Activated T-helper 2 cell treated with anti-CD3 and anti-CD28 coated beads, Interferon-gamma antibody, Interleukin-2, Interleukin-4, amounts not matched to agents 10 μg/mL and 5 μg/mL and 100 μg/mL, durations not matched to agents 14 hours and 24 hours and 36 hours (primary cell): ENCODE data around the gene SET. TPM values are rescaled to one million over a fixed set of nuclear protein-coding genes. Genes with fewer than 3 reads are reported as not detected.

Experiments used
- DNase-seq: peaks from one replicate; pipeline ENCODE4 v3.0.0; 2021; ENCODE audit warnings: low spot score
- H3K27ac Mint-ChIP-seq: one replicate; pipeline ENCODE4 v1.8.0; 2021; ENCODE audit warnings: mixed read lengths
- H3K27me3 Mint-ChIP-seq: one replicate; pipeline ENCODE4 v1.8.0; 2021; ENCODE audit warnings: low read depth, mixed read lengths
- H3K36me3 Mint-ChIP-seq: one replicate; pipeline ENCODE4 v1.8.0; 2021; ENCODE audit warnings: low read depth, mixed read lengths
- H3K4me1 Mint-ChIP-seq: one replicate; pipeline ENCODE4 v1.8.0; 2021; ENCODE audit warnings: low read depth, mixed read lengths
- H3K4me3 Mint-ChIP-seq: one replicate; pipeline ENCODE4 v1.8.0; 2021; ENCODE audit warnings: low read depth, mild to moderate bottlenecking, moderate library complexity, mixed read lengths
- H3K9me3 Mint-ChIP-seq: one replicate; pipeline ENCODE4 v1.8.0; 2021; ENCODE audit warnings: mixed read lengths
- intact Hi-C: fragments of 100-400 bp; cut with micrococcal nuclease; formaldehyde crosslinking; loops from one replicate; pipeline ENCODE4 v1.15.1; 2023
- total RNA-seq: library from RNA; stranded (reverse); gene quantifications from 2 replicates; pipeline ENCODE4 v1.2.3, GENCODE V29; 2022

The SET gene
- total RNA-seq, 1 donor from 2014 or later = 756 TPM

- Mint-ChIP-seq H3K4me3 (no peak overlapping the region), H3K9me3 (no peaks in the 10 kb centered on the region), H3K27me3 (no peaks in the 10 kb centered on the region), H3K4me1 (peaks cover 7% of the 10 kb centered on the region), H3K36me3 (no peaks in the 10 kb centered on the region), H3K27ac (no peak overlapping the region)
- no peak for DNase-seq
- intact Hi-C loops = no loop called here
Measured at GRCh38 chr9:128706671-128707381, 17.8 kb downstream of the SET start.

GRCh38 chr9:128707446-128707845 lies 18.4 kb downstream of the SET start:
- H3K4me1 Mint-ChIP-seq = peaks cover 5% of the 10 kb centered on the region
- H3K9me3 Mint-ChIP-seq = no peaks in the 10 kb centered on the region
- H3K27ac Mint-ChIP-seq = no peak overlapping the region
- no peak for DNase-seq
- intact Hi-C loops = no loop called here
- no peaks in the 10 kb centered on the region for H3K27me3 Mint-ChIP-seq
- peaks cover 3% of the 10 kb centered on the region for H3K36me3 Mint-ChIP-seq
- H3K4me3 Mint-ChIP-seq = no peak overlapping the region

DNA sequence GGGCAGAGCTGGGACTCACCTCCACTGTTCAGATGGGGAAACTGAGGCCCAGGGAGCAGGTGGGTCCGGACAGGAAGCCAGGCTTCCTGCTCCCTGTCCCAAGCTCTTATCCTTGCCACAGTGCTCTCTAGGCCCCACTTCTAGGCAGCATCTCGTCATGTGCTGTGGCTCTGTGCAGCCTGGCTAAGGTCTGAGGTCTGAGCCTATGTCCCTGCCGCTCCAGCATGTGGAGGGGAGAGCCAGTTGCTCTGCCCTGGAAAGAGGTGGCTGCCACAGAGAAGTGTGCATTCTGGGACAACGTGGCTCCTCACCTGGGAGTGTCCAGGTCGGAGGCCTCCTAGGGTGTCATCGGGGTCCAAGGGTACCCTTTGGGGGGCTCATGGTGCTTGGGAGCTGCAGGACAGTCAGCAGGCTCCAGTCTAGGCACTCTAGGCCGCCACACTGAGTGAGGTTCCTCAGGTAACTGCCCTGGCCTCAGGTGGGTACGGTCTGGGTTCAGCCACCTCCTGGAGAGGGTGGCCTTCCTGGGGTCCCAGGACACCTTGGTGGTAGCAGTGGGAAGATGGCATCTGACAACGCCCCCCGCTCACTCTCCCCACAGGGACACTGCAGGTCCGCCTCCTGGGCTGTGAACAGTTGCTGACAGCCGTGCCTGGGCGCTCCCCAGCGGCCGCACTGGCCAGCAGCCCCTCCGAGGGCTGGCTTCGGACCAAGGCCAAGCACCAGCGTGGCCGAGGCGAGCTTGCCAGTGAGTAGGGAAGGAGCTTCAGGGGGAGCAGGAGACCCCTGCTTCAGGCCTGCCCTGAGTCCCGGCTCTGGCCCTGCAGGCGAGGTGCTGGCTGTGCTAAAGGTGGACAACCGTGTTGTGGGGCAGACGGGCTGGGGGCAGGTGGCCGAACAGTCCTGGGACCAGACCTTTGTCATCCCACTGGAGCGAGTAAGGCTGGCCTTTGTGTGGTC lies 23.7 kb downstream of the SET start:
- no peaks in the 10 kb centered on the region for H3K9me3 Mint-ChIP-seq
- intact Hi-C loops = no loop called here
- H3K36me3 Mint-ChIP-seq = peaks cover 6% of the 10 kb centered on the region
- no peaks in the 10 kb centered on the region for H3K4me1 Mint-ChIP-seq
- no peak overlapping the region for H3K27ac Mint-ChIP-seq
- no peak overlapping the region for H3K4me3 Mint-ChIP-seq
- DNase-seq = no peak
- no peaks in the 10 kb centered on the region for H3K27me3 Mint-ChIP-seq

DNA sequence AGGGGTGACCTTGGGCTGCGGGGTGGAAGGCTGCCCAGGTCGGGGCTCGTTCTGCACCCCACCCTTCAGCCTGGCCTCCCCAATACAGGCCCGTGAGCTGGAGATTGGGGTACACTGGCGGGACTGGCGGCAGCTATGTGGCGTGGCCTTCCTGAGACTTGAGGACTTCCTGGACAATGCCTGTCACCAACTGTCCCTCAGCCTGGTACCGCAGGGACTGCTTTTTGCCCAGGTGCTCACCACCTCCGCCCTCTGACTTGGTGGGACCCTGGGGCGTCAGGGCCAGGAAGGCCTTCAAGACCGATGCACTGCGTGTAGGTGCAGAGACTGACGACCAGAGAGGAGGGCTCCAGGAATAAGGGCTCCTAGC lies 24.4 kb downstream of the SET start:
- Mint-ChIP-seq H3K4me3 (no peak overlapping the region), H3K36me3 (peaks cover 6% of the 10 kb centered on the region), H3K4me1 (no peaks in the 10 kb centered on the region), H3K27me3 (no peaks in the 10 kb centered on the region), H3K27ac (no peak overlapping the region), H3K9me3 (no peaks in the 10 kb centered on the region)
- no peak for DNase-seq
- intact Hi-C loops = no loop called here

GRCh38 chr9:128713941-128714573 lies 25.0 kb downstream of the SET start:
- H3K27ac Mint-ChIP-seq = no peak overlapping the region
- H3K27me3 Mint-ChIP-seq = no peaks in the 10 kb centered on the region

GRCh38 chr9:128714586-128715435 lies 25.8 kb downstream of the SET start:
- intact Hi-C loops = no loop called here
- H3K4me3 Mint-ChIP-seq = no peak overlapping the region
- no peak for DNase-seq
- no peaks in the 10 kb centered on the region for H3K4me1 Mint-ChIP-seq
- no peak overlapping the region for H3K27ac Mint-ChIP-seq
- peaks cover 10% of the 10 kb centered on the region for H3K36me3 Mint-ChIP-seq
- H3K27me3 Mint-ChIP-seq = no peaks in the 10 kb centered on the region
- H3K9me3 Mint-ChIP-seq = no peaks in the 10 kb centered on the region

More at GRCh38 chr9:128713941-128714573, 25.0 kb downstream of the SET start:
- H3K36me3 Mint-ChIP-seq = peaks cover 6% of the 10 kb centered on the region
- no peaks in the 10 kb centered on the region for H3K9me3 Mint-ChIP-seq
- intact Hi-C loops = no loop called here
- H3K4me3 Mint-ChIP-seq = no peak overlapping the region
- no peaks in the 10 kb centered on the region for H3K4me1 Mint-ChIP-seq
- DNase-seq = no peak

- H3K27ac Mint-ChIP-seq = no peak overlapping the region
Measured at GRCh38 chr9:128715436-128715750, 26.4 kb downstream of the SET start.

GRCh38 chr9:128716581-128717254 lies 27.7 kb downstream of the SET start:
- H3K9me3 Mint-ChIP-seq = no peaks in the 10 kb centered on the region
- peaks cover 20% of the 10 kb centered on the region for H3K36me3 Mint-ChIP-seq
- no peak overlapping the region for H3K4me3 Mint-ChIP-seq
- no peaks in the 10 kb centered on the region for H3K4me1 Mint-ChIP-seq
- no peak for DNase-seq
- H3K27me3 Mint-ChIP-seq = no peaks in the 10 kb centered on the region
- no peak overlapping the region for H3K27ac Mint-ChIP-seq
- intact Hi-C loops = no loop called here

More at GRCh38 chr9:128715436-128715750, 26.4 kb downstream of the SET start:
- H3K9me3 Mint-ChIP-seq = no peaks in the 10 kb centered on the region
- no peaks in the 10 kb centered on the region for H3K4me1 Mint-ChIP-seq
- no peaks in the 10 kb centered on the region for H3K27me3 Mint-ChIP-seq
- peaks cover 11% of the 10 kb centered on the region for H3K36me3 Mint-ChIP-seq
- no peak overlapping the region for H3K4me3 Mint-ChIP-seq
- no peak for DNase-seq
- intact Hi-C loops = no loop called here

DNA sequence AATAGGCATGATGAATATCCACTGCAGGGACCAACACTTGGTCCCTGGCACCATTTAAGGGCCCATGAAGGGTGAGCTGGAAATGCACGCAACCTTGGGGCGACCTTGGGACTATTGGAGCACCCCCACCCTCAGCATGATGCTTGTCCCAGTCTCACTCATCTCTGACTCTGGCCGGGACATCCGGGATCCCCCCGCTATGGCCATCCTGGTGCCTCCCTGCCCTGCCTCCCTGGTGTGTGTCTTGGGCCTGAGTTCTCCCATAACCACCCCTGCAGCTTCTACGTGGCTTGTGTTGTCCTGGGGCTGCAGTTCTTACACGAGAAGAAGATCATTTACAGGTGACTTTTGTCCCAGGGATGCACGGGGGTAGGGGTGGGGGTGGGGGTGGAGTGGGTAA lies 29.0 kb downstream of the SET start:
- no peaks in the 10 kb centered on the region for H3K9me3 Mint-ChIP-seq
- DNase-seq = no peak
- H3K27ac Mint-ChIP-seq = no peak overlapping the region
- intact Hi-C loops = no loop called here
- H3K4me1 Mint-ChIP-seq = peaks cover 10% of the 10 kb centered on the region
- no peak overlapping the region for H3K4me3 Mint-ChIP-seq
- peaks cover 26% of the 10 kb centered on the region for H3K36me3 Mint-ChIP-seq
- H3K27me3 Mint-ChIP-seq = no peaks in the 10 kb centered on the region

DNA sequence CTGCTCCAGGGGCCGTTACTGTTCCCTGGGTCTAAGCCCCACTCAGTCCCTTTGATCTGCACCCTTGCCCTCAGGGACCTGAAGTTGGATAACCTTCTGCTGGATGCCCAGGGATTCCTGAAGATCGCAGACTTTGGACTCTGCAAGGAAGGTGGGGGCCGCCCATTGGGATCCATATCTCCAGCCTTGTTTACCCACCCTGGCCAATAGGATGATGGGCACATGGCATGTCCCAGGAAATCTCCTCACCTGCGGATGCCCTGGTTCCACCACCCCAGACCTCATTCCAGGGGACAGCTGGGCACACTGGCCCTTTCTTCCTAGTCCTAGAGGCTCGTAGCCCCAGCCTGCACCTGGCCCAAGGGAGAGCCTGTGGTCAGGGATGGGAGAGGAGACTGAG lies 29.5 kb downstream of the SET start:
- H3K36me3 Mint-ChIP-seq = peaks cover 26% of the 10 kb centered on the region
- intact Hi-C loops = no loop called here
- no peak overlapping the region for H3K27ac Mint-ChIP-seq
- no peak for DNase-seq
- peaks cover 14% of the 10 kb centered on the region for H3K4me1 Mint-ChIP-seq
- no peaks in the 10 kb centered on the region for H3K27me3 Mint-ChIP-seq
- no peak overlapping the region for H3K4me3 Mint-ChIP-seq
- H3K9me3 Mint-ChIP-seq = no peaks in the 10 kb centered on the region

- H3K27me3 Mint-ChIP-seq = no peaks in the 10 kb centered on the region
- H3K9me3 Mint-ChIP-seq = no peaks in the 10 kb centered on the region
- peaks cover 22% of the 10 kb centered on the region for H3K4me1 Mint-ChIP-seq
- DNase-seq = no peak
- peaks cover 26% of the 10 kb centered on the region for H3K36me3 Mint-ChIP-seq
- intact Hi-C loops = loop anchor here (10.0 kb wide), 1 partner anchor 165 kb away; the partner anchor contains the start of gene SPTAN1
- H3K4me3 Mint-ChIP-seq = no peak overlapping the region
- no peak overlapping the region for H3K27ac Mint-ChIP-seq
Measured at GRCh38 chr9:128719919-128720605, 31.0 kb downstream of the SET start.
